ENCODE results near the gene ATP8B1. TPM values are rescaled to one million over a fixed set of nuclear protein-coding genes. Genes with fewer than 3 reads are reported as not detected.

The ATP8B1 gene
- total RNA-seq, 1 experiment from 2014 or later, result 15.9 TPM

DNA sequence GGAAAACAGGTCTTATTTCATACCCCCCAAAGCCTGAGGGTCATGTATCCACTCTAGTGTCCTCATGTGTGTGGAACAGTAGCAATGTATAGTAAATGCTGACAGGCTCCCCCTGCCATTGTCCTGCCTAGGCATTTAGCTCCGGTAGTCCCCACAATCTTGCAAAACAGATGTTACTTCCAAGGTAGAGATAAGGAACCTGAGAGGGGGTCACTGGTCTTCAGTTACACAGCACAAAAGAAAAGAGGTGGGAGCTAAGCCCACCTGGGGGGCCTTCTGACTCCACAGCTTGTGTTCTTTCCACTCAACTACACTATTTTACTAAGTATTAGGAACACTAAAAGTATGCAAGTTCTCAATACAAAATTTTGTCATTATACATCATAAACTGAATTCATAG is 199.2 kb downstream of the ATP8B1 start:
- Histone ChIP-seq H3K9me3 (ENCODE audit: control insufficient read depth in 1 of 2, insufficient read depth in 1 of 2, low read depth in 1 of 2, low read length in 2 of 2) (no peaks in the 10 kb centered on the region), H3K79me2 (ENCODE audit: insufficient read depth, low read length) (peaks cover 9% of the 10 kb centered on the region; the same call in 1 of the 2 replicates), H3K4me1 (ENCODE audit: control insufficient read depth in 1 of 2, insufficient read depth in 2 of 2, low read length in 2 of 2) (no peaks in the 10 kb centered on the region), H4K20me1 (ENCODE audit: insufficient read depth) (no peaks in the 10 kb centered on the region), H3K4me3 (replicated peaks in 1 of 2; ENCODE audit: low read depth in 1 of 2, low read length in 2 of 2) (no peak overlapping the region), H3K9me2 (ENCODE audit: insufficient read depth) (no peaks in the 10 kb centered on the region), H3K27me3 (ENCODE audit: insufficient read depth, low read length) (no peaks in the 10 kb centered on the region), H3K27ac (ENCODE audit: low read depth, low read length) (no peak overlapping the region), H2AFZ (ENCODE audit: low read depth, low read length, poor library complexity, severe bottlenecking) (no peak overlapping the region), H3K9ac (ENCODE audit: low read length) (no peak overlapping the region), H3K4me2 (ENCODE audit: low read length) (no peak overlapping the region), H3K36me3 (ENCODE audit: control insufficient read depth in 1 of 2, insufficient read depth in 2 of 2, low read length in 2 of 2) (peaks cover 62 to 87% of the 10 kb centered on the region in 2 experiments)
- ATAC-seq (no peak), DNase-seq (ENCODE audit: low read depth, low spot score) (no peak)
- intact Hi-C loops (cut with micrococcal nuclease), result no loop called here
- CTCF ChIA-PET, result no interaction called here
- RAD21 ChIA-PET (ENCODE audit: low non-redundant PET in 1 of 2, low total read pairs in 2 of 2, uncharacterized antibody in 2 of 2, unreplicated experiment in 2 of 2), result no interaction called here
- BruUV-seq (replicated peaks), result no TSS peak
- POLR2A ChIA-PET, result no interaction called here
- TF ChIP-seq SIN3A (IDR thresholded peaks at IDR 0.05; ENCODE audit: low read depth), result no peak
- no peak for TF ChIP-seq EZH2 (IDR thresholded peaks at IDR 0.05)
- TF ChIP-seq, protein P1, sequence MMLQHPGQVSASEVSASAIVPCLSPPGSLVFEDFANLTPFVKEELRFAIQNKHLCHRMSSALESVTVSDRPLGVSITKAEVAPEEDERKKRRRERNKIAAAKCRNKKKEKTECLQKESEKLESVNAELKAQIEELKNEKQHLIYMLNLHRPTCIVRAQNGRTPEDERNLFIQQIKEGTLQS (IDR thresholded peaks at IDR 0.05), result no peak
- TF ChIP-seq EGR1 (IDR thresholded peaks at IDR 0.05; ENCODE audit: low read depth), result no peak
- TF ChIP-seq ZFX (IDR thresholded peaks at IDR 0.05), result no peak
- no peak for TF ChIP-seq TCF7L2 (IDR thresholded peaks at IDR 0.05; ENCODE audit: borderline replicate concordance, extremely low read depth, insufficient read depth, insufficient read length)
- TF ChIP-seq POLR2A (IDR thresholded peaks at IDR 0.05; ENCODE audit: borderline replicate concordance, extremely low read depth, insufficient read depth, insufficient read length), result no peak
- TF ChIP-seq CBX3 (IDR thresholded peaks at IDR 0.05; ENCODE audit: low read depth), result no peak
- no peak for TF ChIP-seq EZH2phosphoT487 (IDR thresholded peaks at IDR 0.05; ENCODE audit: borderline replicate concordance)
- TF ChIP-seq, protein P2, sequence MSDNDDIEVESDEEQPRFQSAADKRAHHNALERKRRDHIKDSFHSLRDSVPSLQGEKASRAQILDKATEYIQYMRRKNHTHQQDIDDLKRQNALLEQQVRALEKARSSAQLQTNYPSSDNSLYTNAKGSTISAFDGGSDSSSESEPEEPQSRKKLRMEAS (IDR thresholded peaks at IDR 0.05), result no peak
- TF ChIP-seq POLR2AphosphoS5 (IDR thresholded peaks at IDR 0.05; ENCODE audit: low read depth, low read length), result no peak
- TF ChIP-seq YY1 (IDR thresholded peaks at IDR 0.05; ENCODE audit: extremely low read depth, insufficient replicate concordance, low read depth, low read length), result no peak
- TF ChIP-seq, protein P3, sequence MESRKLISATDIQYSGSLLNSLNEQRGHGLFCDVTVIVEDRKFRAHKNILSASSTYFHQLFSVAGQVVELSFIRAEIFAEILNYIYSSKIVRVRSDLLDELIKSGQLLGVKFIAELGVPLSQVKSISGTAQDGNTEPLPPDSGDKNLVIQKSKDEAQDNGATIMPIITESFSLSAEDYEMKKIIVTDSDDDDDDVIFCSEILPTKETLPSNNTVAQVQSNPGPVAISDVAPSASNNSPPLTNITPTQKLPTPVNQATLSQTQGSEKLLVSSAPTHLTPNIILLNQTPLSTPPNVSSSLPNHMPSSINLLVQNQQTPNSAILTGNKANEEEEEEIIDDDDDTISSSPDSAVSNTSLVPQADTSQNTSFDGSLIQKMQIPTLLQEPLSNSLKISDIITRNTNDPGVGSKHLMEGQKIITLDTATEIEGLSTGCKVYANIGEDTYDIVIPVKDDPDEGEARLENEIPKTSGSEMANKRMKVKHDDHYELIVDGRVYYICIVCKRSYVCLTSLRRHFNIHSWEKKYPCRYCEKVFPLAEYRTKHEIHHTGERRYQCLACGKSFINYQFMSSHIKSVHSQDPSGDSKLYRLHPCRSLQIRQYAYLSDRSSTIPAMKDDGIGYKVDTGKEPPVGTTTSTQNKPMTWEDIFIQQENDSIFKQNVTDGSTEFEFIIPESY (IDR thresholded peaks at IDR 0.05; ENCODE audit: extremely low read depth, insufficient replicate concordance, low read length), result no peak
- TF ChIP-seq ELF1 (IDR thresholded peaks at IDR 0.05; ENCODE audit: borderline replicate concordance, low read depth), result no peak

Other genes starting within 250 kb of the ATP8B1 start
- gene FECH, start 216.6 kb downstream of the ATP8B1 start, total RNA-seq (2021; ENCODE audit: unreplicated experiment), result 42.7 TPM
- 177 TPM for gene NARS1, start 181.5 kb downstream of the ATP8B1 start, total RNA-seq (2021; ENCODE audit: unreplicated experiment)
- 41.5 TPM for gene NEDD4L, start 240.9 kb upstream of the ATP8B1 start, total RNA-seq (2021; ENCODE audit: unreplicated experiment)

Data from HCT116 (cell line).